Progenitor cell of endocrine pancreas (in vitro differentiated cells): ENCODE results near the gene HTR3A. TPM values are rescaled to one million over a fixed set of nuclear protein-coding genes. Genes with fewer than 3 reads are reported as not detected.

ENCODE experiments used
- DNase-seq: peaks from one replicate; pipeline ENCODE4 v3.0.0; 2021; ENCODE audit warnings: low spot score; ENCODE audit not compliant: unreplicated experiment
- H3K27ac Mint-ChIP-seq: 2 replicates; pipeline ENCODE4 v1.8.0; 2021; ENCODE audit warnings: mild to moderate bottlenecking, moderate library complexity, mixed read lengths
- H3K27me3 Mint-ChIP-seq: 2 replicates; pipeline ENCODE4 v1.8.0; 2021; ENCODE audit warnings: mixed read lengths
- H3K36me3 Mint-ChIP-seq: 2 replicates; pipeline ENCODE4 v1.8.0; 2022; ENCODE audit warnings: mixed read lengths; ENCODE audit not compliant: insufficient read depth
- H3K4me1 Mint-ChIP-seq: 2 replicates; pipeline ENCODE4 v1.8.0; 2021; ENCODE audit warnings: low read depth, mixed read lengths
- H3K4me3 Mint-ChIP-seq: 2 replicates; pipeline ENCODE4 v1.8.0; 2021; ENCODE audit warnings: low read depth, mild to moderate bottlenecking, moderate library complexity, mixed read lengths
- H3K9me3 Mint-ChIP-seq: 2 replicates; pipeline ENCODE4 v1.8.0; 2021; ENCODE audit warnings: low read depth, mixed read lengths
- total RNA-seq: library from RNA; stranded (reverse); gene quantifications from 2 replicates; pipeline ENCODE4 v1.2.1, GENCODE V29; 2021
- TF ChIP-seq, protein P1 (sequence below): fragments of 200-600 bp; sonication (generic); IDR thresholded peaks from one replicate; pipeline ENCODE4 v1.5.0; 2021; ENCODE audit warnings: antibody characterized with exemption, mild to moderate bottlenecking; ENCODE audit not compliant: unreplicated experiment

The HTR3A gene
- total RNA-seq, 1 donor from 2014 or later: not detected

DNA sequence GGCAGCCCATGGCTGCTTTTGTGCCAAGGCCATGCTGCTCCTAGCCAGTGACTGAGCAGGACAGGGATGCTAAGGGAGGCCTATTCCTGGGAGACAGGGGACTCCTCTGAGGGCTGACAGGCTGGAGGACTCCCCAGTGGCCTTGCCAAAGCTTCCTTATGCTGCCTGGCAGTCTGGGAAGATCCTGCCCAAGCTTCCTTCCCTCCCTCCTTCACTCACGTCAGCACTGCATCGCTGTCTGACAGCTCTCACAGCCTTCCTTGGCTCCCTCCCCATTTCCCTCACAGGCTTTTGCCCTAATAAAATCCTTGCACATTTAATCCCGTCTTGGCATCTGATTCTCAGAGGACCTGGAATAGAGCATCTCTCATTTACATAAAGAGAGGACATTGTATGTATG, 26.5 kb downstream of the HTR3A start:
- Mint-ChIP-seq H3K9me3 (no peaks in the 10 kb centered on the region), H3K27me3 (peaks cover 34% of the 10 kb centered on the region)

DNA sequence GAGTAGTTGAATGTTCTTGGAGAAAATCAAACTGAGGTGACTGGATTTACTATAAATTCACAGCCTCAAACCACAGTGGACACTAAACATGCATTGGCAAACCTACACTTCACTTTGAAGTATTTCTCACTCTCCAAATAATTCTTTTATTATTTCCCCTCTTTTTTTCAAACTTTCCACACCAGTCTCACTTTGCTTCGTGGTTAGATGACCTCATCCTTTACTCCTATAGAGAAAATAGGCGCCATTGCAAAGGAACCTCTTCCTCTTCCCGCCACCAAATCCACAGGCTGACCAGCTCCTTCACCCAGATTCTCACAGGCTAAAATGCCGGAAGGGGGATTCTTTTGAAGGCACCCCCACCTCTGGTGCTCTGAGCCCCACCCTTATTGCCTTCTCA, 33.4 kb downstream of the HTR3A start:
- H3K4me3 Mint-ChIP-seq: no peak overlapping the region
- TF ChIP-seq, protein P1, sequence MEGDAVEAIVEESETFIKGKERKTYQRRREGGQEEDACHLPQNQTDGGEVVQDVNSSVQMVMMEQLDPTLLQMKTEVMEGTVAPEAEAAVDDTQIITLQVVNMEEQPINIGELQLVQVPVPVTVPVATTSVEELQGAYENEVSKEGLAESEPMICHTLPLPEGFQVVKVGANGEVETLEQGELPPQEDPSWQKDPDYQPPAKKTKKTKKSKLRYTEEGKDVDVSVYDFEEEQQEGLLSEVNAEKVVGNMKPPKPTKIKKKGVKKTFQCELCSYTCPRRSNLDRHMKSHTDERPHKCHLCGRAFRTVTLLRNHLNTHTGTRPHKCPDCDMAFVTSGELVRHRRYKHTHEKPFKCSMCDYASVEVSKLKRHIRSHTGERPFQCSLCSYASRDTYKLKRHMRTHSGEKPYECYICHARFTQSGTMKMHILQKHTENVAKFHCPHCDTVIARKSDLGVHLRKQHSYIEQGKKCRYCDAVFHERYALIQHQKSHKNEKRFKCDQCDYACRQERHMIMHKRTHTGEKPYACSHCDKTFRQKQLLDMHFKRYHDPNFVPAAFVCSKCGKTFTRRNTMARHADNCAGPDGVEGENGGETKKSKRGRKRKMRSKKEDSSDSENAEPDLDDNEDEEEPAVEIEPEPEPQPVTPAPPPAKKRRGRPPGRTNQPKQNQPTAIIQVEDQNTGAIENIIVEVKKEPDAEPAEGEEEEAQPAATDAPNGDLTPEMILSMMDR: no peak
- no peak overlapping the region for H3K27ac Mint-ChIP-seq
- H3K27me3 Mint-ChIP-seq: peaks cover 39% of the 10 kb centered on the region
- no peaks in the 10 kb centered on the region for H3K9me3 Mint-ChIP-seq
- no peaks in the 10 kb centered on the region for H3K36me3 Mint-ChIP-seq
- no peaks in the 10 kb centered on the region for H3K4me1 Mint-ChIP-seq
- no peak for DNase-seq

More for the DNA sequence above, 26.5 kb downstream of the HTR3A start:
- DNase-seq: no peak
- TF ChIP-seq, protein P1: no peak
- H3K36me3 Mint-ChIP-seq: no peaks in the 10 kb centered on the region
- no peak overlapping the region for H3K27ac Mint-ChIP-seq
- no peak overlapping the region for H3K4me3 Mint-ChIP-seq
- H3K4me1 Mint-ChIP-seq: no peaks in the 10 kb centered on the region

DNA sequence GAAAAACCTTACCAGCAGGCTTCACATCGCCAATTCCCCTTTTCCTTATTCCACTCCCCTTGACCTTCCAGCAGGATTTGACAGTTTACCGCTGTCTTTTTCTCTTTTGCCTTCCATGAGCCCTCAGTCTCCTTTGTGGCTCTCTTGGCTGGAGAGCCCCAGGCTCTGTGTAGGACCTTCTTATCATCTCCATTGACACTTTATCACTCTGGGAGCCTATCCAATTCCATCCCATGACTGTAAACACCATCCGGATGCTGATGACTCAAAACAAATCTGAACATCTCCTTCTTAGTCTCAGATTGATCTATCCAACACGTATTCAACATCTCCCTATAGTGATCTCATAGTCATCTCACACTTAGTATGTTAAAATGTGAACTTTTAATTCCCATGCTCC, 36.0 kb downstream of the HTR3A start:
- Mint-ChIP-seq H3K4me3 (no peak overlapping the region), H3K27ac (no peak overlapping the region), H3K4me1 (no peaks in the 10 kb centered on the region), H3K36me3 (no peaks in the 10 kb centered on the region), H3K27me3 (peaks cover 32% of the 10 kb centered on the region), H3K9me3 (no peaks in the 10 kb centered on the region)
- no peak for DNase-seq
- TF ChIP-seq, protein P1: no peak

DNA sequence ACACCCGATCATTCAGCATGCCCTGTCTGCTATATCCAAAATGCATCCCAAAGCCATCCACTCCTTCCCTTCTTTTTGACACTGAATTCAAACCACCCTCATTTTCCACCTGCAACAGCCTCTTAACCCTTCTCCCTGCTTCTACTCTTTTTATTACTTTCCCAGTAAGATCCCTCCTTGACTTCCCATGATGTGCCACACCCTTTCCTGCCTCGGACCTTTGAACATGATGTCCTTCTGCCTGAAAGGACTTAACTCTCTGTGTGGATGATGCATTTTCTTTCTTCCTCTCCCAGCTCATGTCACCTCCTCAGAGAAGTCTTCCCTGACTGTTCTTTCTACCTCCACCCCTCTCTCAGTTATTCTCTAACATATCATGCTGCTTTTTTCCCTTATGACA, 36.5 kb downstream of the HTR3A start:
- no peak for DNase-seq
- H3K9me3 Mint-ChIP-seq: no peaks in the 10 kb centered on the region
- H3K4me1 Mint-ChIP-seq: no peaks in the 10 kb centered on the region
- H3K27ac Mint-ChIP-seq: no peak overlapping the region
- H3K27me3 Mint-ChIP-seq: peaks cover 32% of the 10 kb centered on the region
- no peak overlapping the region for H3K4me3 Mint-ChIP-seq
- no peaks in the 10 kb centered on the region for H3K36me3 Mint-ChIP-seq
- TF ChIP-seq, protein P1: no peak

DNA sequence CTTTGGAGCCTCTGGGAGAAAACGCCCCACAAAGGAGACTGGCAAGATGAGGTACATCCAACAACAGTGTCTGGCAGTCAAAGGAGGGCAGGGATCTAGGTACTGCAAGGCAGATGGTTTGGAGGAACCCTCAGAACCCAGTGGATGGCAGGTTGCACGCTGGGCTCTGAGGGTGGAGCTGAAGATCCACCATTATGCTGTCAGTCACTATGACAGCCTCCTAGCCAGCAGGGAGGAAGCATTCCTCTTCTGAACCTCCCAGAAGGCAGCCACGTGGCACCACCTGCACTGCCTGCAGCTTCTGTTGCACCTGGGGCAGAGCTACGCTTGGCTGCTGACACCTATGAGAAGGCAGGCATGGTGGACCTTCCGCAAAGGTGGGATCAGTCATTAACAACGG, 40.2 kb downstream of the HTR3A start:
- H3K27ac Mint-ChIP-seq: no peak overlapping the region
- no peaks in the 10 kb centered on the region for H3K4me1 Mint-ChIP-seq
- no peak overlapping the region for H3K4me3 Mint-ChIP-seq
- TF ChIP-seq, protein P1: no peak
- DNase-seq: no peak
- H3K27me3 Mint-ChIP-seq: peaks cover 20% of the 10 kb centered on the region
- H3K9me3 Mint-ChIP-seq: no peaks in the 10 kb centered on the region
- H3K36me3 Mint-ChIP-seq: no peaks in the 10 kb centered on the region

DNA sequence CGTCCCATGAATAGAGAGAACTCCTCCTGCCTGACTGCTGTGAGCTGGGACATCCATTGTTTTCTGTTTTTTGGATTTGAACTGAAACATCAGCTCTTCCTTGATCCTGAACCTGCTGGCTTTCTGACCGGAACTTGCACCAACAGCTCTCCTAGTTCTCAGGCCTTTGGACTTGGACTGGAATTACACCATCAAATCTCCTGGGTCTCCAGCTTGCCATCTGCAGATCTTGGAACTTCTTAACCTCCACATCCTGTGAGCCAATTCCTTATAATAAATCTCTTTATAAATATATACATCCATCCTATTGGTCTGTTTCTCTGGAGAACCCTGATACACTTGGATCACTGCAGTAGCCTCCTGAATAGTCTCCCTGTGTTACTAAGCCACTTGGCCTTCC, 42.1 kb downstream of the HTR3A start:
- H3K27ac Mint-ChIP-seq: no peak overlapping the region
- H3K9me3 Mint-ChIP-seq: no peaks in the 10 kb centered on the region
- H3K27me3 Mint-ChIP-seq: peaks cover 15% of the 10 kb centered on the region
- DNase-seq: no peak
- H3K4me1 Mint-ChIP-seq: no peaks in the 10 kb centered on the region
- no peaks in the 10 kb centered on the region for H3K36me3 Mint-ChIP-seq
- TF ChIP-seq, protein P1: no peak
- H3K4me3 Mint-ChIP-seq: no peak overlapping the region
